Effector memory CD4-positive, alpha-beta T cell (primary cell): Measurements from ENCODE around the gene MRPL36.
"Not testable (repeated sequence)": the region's sequence is repeated elsewhere in the genome, so short reads cannot be mapped to it uniquely, and the experiment has no call there.

Experiments used
- DNase-seq, 3 donors: peaks; one replicate each; pipeline ENCODE4 v3.0.0-alpha.2; 2020
- H3K27ac ChIP-seq: 2 replicates; pipeline ENCODE4 v1.7.0; 2013; ENCODE audit warnings: mild to moderate bottlenecking, low read length, moderate library complexity; ENCODE audit not compliant: insufficient read depth, poor library complexity, severe bottlenecking
- H3K27me3 ChIP-seq: replicated peaks from 2 replicates; pipeline ENCODE4 v1.7.0; 2013; ENCODE audit warnings: mild to moderate bottlenecking, low read length; ENCODE audit not compliant: insufficient read depth, control insufficient read depth, poor library complexity, severe bottlenecking
- H3K36me3 ChIP-seq: 2 replicates; pipeline ENCODE4 v1.7.0; 2013; ENCODE audit warnings: mild to moderate bottlenecking, low read length, moderate library complexity; ENCODE audit not compliant: control insufficient read depth, insufficient read depth
- H3K4me1 ChIP-seq: 2 replicates; pipeline ENCODE4 v1.7.0; 2013; ENCODE audit warnings: low read length, mild to moderate bottlenecking; ENCODE audit not compliant: control insufficient read depth, insufficient read depth, poor library complexity, severe bottlenecking
- H3K4me3 ChIP-seq: 2 replicates; pipeline ENCODE4 v1.7.0; 2013; ENCODE audit warnings: low read length, low read depth, mild to moderate bottlenecking; ENCODE audit not compliant: insufficient read depth, poor library complexity, severe bottlenecking
- H3K9me3 ChIP-seq: 2 replicates; pipeline ENCODE4 v1.7.0; 2013; ENCODE audit warnings: mild to moderate bottlenecking, low read length, moderate library complexity; ENCODE audit not compliant: control insufficient read depth

The MRPL36 gene

DNA sequence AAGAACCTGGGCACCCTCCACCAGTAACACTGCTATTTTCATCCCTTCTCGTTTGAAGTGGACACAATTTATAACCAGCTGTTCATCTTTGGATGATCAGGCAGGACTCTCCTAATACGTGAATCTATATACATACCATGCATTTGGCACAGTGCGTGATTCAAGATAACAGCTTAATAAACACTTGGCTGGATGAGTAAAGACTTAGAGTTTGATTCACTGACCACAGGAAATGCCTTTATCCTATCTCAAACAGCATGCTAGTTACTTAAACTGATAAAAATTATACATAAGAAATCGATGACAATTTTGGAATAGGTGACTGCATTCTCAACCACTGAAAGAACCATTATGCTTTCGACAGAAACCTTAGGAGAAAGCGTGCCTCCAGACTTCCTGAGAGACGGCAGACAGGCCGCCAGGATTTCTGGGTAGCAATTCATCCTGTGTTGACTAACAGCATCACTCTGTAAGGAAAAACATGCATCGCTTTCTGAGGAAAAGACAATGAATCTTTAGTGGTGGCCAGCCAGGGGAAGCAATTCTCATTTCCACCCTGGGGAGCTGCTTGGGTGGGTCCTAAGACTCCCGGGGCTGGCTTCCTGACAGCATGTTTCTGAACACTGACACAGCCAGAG lies 9.7 kb downstream of the MRPL36 start:
- no peak for DNase-seq
- H3K27ac ChIP-seq, result peak overlapping the region; percentile 16
- H3K4me3 ChIP-seq, result no peak overlapping the region
- peaks cover 20% of the 10 kb centered on the region for H3K4me1 ChIP-seq
- H3K36me3 ChIP-seq, result no peaks in the 10 kb centered on the region
- no peaks in the 10 kb centered on the region for H3K9me3 ChIP-seq
- H3K27me3 ChIP-seq, result no peaks in the 10 kb centered on the region

- peaks cover 20% of the 10 kb centered on the region for H3K4me1 ChIP-seq
These were observed 10.2 kb downstream of the MRPL36 start for GRCh38 chr5:1789438-1789833.

GRCh38 chr5:1788828-1789227 lies 10.8 kb downstream of the MRPL36 start:
- Histone ChIP-seq H3K4me3 (no peak overlapping the region), H3K27ac (no peak overlapping the region), H3K4me1 (peaks cover 20% of the 10 kb centered on the region), H3K9me3 (no peaks in the 10 kb centered on the region), H3K27me3 (no peaks in the 10 kb centered on the region), H3K36me3 (no peaks in the 10 kb centered on the region)
- no peak for DNase-seq

More at GRCh38 chr5:1789438-1789833, 10.2 kb downstream of the MRPL36 start:
- peak overlapping the region; percentile 16 for H3K27ac ChIP-seq
- peak in 1 of 3 donors; percentile 17 for DNase-seq
- H3K36me3 ChIP-seq, H3K9me3 ChIP-seq, H3K4me3 ChIP-seq, H3K27me3 ChIP-seq: not testable (repeated sequence)

DNA sequence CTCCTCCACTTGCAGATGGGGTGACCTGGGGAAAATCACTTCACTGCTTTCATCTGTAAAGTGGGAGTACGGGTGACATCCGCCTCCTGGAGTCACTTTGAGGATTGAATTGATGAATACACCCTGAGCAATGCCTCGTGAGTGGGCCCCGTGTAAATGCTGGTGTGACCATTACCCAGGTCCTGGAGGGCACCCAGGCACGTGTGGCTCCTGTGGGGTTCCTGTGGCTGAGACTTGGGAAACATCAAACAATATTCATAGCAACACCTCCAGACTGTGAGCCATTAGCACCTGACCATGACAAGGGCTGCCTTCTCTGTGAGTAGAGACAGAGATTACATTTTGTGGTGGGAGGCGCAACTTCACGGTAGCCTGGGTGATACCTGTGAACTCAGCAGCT lies 11.4 kb downstream of the MRPL36 start:
- H3K4me1 ChIP-seq, result peaks cover 16% of the 10 kb centered on the region
- H3K27ac ChIP-seq, result no peak overlapping the region
- H3K36me3 ChIP-seq, result no peaks in the 10 kb centered on the region
- DNase-seq, result no peak
- no peaks in the 10 kb centered on the region for H3K9me3 ChIP-seq
- H3K27me3 ChIP-seq, result no peaks in the 10 kb centered on the region
- no peak overlapping the region for H3K4me3 ChIP-seq

DNA sequence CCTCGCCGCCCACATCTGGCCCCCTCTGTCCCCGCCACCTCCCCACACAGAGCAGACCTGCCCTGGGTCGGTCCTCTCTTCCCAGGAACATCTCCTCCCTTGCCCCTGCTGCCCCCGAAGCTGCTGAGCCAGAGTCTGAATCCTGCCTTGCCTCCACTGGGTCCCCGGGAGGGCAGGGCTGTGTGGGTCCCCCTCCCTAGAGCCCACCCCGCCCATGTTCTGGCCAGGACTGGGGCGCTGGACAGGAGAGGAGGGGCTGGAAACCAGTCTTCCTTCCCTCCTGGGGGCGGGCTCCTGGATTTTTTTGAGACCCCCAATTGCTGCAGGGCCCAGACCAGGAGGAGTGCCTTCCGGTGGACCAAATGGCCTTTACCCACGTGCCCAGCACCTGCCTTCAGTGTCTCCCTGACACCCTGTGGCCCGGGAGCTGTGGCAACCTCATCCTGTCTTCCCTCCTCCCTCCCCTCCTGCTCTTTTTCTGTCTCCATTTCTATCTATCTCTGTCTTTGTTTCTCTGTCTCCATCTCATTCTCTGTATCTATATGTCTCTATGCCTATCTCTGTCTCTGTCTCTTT lies 12.1 kb downstream of the MRPL36 start:
- Histone ChIP-seq H3K27ac (no peak overlapping the region), H3K4me3 (no peak overlapping the region), H3K27me3 (no peaks in the 10 kb centered on the region), H3K36me3 (no peaks in the 10 kb centered on the region), H3K9me3 (no peaks in the 10 kb centered on the region), H3K4me1 (peaks cover 10% of the 10 kb centered on the region)
- no peak for DNase-seq

DNA sequence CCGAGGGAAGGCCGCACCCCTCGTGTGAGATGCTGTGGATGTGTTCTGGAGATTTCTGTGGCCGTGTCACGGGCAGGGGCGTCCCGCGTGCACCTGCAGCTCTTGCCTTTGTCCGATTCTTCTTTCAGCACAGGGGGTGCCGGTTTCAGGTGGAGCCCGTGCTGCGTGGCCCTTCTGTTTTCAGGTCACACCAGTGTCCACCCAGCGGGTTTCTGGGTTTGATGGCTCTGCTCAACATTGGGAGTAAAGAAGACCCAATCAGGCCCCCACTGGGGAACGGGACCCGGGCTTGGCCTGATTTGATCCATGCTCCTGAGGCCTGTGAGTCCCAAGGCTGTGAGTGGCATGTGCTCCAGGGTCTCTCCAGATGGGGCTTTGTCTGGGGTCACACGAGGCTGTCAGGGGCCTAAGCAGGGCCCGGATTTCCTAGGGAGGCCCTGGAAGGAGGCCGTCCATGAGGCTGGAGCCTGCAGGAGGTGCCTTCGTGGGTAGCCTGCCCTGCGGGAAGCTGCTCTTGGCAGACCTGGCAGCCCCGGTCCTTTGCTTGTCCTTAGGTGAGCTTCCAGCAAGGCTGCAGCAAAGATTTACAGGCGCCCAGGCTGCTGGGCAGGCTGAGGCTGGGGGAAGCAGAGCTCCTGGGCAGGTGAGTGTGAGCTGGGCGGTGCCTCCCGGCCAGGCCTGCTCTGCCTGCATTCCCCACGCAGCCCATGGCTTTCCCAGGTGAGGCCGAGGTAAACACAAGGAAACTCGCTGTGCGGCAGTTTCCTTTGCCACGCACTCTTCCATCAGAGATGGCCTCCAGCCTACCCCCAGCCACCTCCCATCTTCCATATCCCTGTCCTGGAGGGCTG lies 12.8 kb downstream of the MRPL36 start:
- Histone ChIP-seq H3K36me3 (no peaks in the 10 kb centered on the region), H3K27me3 (no peaks in the 10 kb centered on the region)
- DNase-seq, result no peak

DNA sequence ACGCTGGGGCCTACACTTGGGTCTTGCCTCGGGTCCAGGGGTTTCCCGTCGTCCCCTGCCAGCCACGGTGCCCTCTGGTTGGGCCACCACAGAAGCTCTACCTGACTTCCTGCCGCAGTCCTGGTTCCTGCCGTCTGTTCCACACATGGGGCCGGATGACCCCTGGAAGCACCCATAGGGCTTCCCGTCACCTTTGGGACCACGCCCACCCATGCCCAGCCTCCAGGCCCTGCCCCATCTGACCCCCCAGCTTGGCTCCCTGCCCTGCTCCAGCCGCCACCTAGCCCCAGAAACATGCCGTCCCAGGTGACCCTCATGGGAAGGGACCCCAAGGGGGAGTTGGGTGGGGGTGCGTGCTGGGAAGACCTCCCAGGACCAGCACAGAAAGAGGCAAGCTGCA lies 13.7 kb downstream of the MRPL36 start:
- Histone ChIP-seq H3K27ac (no peak overlapping the region), H3K9me3 (no peaks in the 10 kb centered on the region), H3K4me3 (no peak overlapping the region), H3K27me3 (no peaks in the 10 kb centered on the region), H3K36me3 (no peaks in the 10 kb centered on the region), H3K4me1 (no peaks in the 10 kb centered on the region)
- DNase-seq, result no peak

More for the DNA sequence above, 12.8 kb downstream of the MRPL36 start:
- Histone ChIP-seq H3K4me3 (no peak overlapping the region), H3K9me3 (no peaks in the 10 kb centered on the region), H3K27ac (no peak overlapping the region), H3K4me1 (peaks cover 4% of the 10 kb centered on the region)

- Histone ChIP-seq H3K4me3 (no peak overlapping the region), H3K9me3 (no peaks in the 10 kb centered on the region), H3K27me3 (no peaks in the 10 kb centered on the region), H3K4me1 (no peaks in the 10 kb centered on the region), H3K36me3 (no peaks in the 10 kb centered on the region), H3K27ac (no peak overlapping the region)
- DNase-seq, result no peak
These were observed 14.6 kb downstream of the MRPL36 start for GRCh38 chr5:1785062-1785461.

GRCh38 chr5:1784197-1785050 lies 15.2 kb downstream of the MRPL36 start:
- no peak overlapping the region for H3K4me3 ChIP-seq
- DNase-seq, result no peak
- no peaks in the 10 kb centered on the region for H3K27me3 ChIP-seq
- H3K27ac ChIP-seq, result no peak overlapping the region
- no peaks in the 10 kb centered on the region for H3K9me3 ChIP-seq
- no peaks in the 10 kb centered on the region for H3K4me1 ChIP-seq
- no peaks in the 10 kb centered on the region for H3K36me3 ChIP-seq
